Measurements from ENCODE around the gene ASPN. TPM values are rescaled to one million over a fixed set of nuclear protein-coding genes. Genes with fewer than 3 reads are reported as not detected.

Gene ASPN
- total and polyA plus RNA-seq, 2 donors (not counting 3 experiments of a cell fraction or from before 2014, with no cell fraction given): not detected

DNA sequence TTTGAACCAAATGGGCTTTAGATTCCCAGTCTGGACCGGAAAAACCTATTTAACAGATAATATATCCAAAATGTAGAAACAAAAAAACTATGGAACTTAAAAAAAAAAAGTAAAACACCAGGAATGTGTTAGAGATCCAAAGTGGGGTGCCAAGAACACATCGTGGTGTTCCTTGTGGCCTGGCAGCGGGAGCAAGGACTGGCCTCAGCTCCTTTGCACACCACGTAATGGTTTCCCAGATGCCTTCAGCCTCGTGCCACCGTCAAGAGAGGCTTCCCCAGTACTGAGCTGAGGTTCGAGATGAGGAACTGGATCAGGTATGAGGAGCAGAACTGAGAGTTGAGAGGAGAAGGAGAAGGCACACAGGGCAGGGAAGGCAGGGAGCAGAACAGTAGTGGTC is 3.5 kb downstream of the ASPN start:
- Histone ChIP-seq H3K27me3 (ENCODE audit: control insufficient read depth in 2 of 2, insufficient read depth in 2 of 2, low read length in 2 of 2) (no peaks in the 10 kb centered on the region), H3K9me1 (replicated peaks; ENCODE audit: control insufficient read depth, extremely low read depth, insufficient read depth, low read length) (no peaks in the 10 kb centered on the region), H3K9ac (replicated peaks; ENCODE audit: extremely low read depth, insufficient read depth, low read length) (no peak overlapping the region), H3K4me3 (replicated peaks in 1 of 3; ENCODE audit: insufficient read depth in 1 of 3, low read depth in 1 of 3, low read length in 3 of 3) (no peak overlapping the region), H3K4me2 (ENCODE audit: insufficient read depth, low read length) (no peak overlapping the region), H4K20me1 (replicated peaks; ENCODE audit: control insufficient read depth, extremely low read depth, insufficient read depth, low read length) (no peaks in the 10 kb centered on the region), H3K4me1 (ENCODE audit: control insufficient read depth, extremely low read depth, insufficient read depth, low read length) (peaks cover 18% of the 10 kb centered on the region), H3K79me2 (ENCODE audit: control insufficient read depth, insufficient read depth, low read length) (no peaks in the 10 kb centered on the region), H2AFZ (ENCODE audit: low read depth, low read length) (no peak overlapping the region), H3K9me3 (replicated peaks; ENCODE audit: control insufficient read depth, insufficient read depth, low read length) (no peaks in the 10 kb centered on the region), H3K27ac (ENCODE audit: insufficient read depth, low read depth, low read length) (no peak overlapping the region), H3K36me3 (ENCODE audit: control insufficient read depth in 2 of 2, extremely low read depth in 1 of 2, insufficient read depth in 2 of 2, low read length in 2 of 2) (no peaks in the 10 kb centered on the region)
- no peak for DNase-seq (ENCODE audit: low read depth, low spot score)
- intact Hi-C loops (cut with micrococcal nuclease): no loop called here
- dilution Hi-C loops (cut with MboI; ENCODE audit: extremely low pct_ligation_motif_present, low sequenced_read_pairs): no loop called here
- FAIRE-seq: no peak
- POLR2A ChIA-PET: no interaction called here
- BruUV-seq (replicated peaks): no TSS peak
- CTCF ChIA-PET: no interaction called here
- TF ChIP-seq MYC (IDR thresholded peaks at IDR 0.05; ENCODE audit: low read depth, low read length) (no peak), FOS (IDR thresholded peaks at IDR 0.05; ENCODE audit: borderline replicate concordance, insufficient read depth, low read length) (no peak), JUN (IDR thresholded peaks at IDR 0.05; ENCODE audit: borderline replicate concordance, insufficient read depth, insufficient read length, low read depth) (no peak), POLR2AphosphoS5 (IDR thresholded peaks at IDR 0.05; ENCODE audit: insufficient read depth, low read depth, low read length) (no peak), POLR2A (IDR thresholded peaks at IDR 0.05; ENCODE audit: low read depth, low read length) (no peak), EZH2 (IDR thresholded peaks at IDR 0.05; ENCODE audit: borderline replicate concordance, low read depth, low read length, severe bottlenecking) (no peak), GATA2 (IDR thresholded peaks at IDR 0.05; ENCODE audit: insufficient read depth, insufficient read length, low read depth, low read length) (no peak)
- TF ChIP-seq, protein P1, sequence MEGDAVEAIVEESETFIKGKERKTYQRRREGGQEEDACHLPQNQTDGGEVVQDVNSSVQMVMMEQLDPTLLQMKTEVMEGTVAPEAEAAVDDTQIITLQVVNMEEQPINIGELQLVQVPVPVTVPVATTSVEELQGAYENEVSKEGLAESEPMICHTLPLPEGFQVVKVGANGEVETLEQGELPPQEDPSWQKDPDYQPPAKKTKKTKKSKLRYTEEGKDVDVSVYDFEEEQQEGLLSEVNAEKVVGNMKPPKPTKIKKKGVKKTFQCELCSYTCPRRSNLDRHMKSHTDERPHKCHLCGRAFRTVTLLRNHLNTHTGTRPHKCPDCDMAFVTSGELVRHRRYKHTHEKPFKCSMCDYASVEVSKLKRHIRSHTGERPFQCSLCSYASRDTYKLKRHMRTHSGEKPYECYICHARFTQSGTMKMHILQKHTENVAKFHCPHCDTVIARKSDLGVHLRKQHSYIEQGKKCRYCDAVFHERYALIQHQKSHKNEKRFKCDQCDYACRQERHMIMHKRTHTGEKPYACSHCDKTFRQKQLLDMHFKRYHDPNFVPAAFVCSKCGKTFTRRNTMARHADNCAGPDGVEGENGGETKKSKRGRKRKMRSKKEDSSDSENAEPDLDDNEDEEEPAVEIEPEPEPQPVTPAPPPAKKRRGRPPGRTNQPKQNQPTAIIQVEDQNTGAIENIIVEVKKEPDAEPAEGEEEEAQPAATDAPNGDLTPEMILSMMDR (IDR thresholded peaks at IDR 0.05; ENCODE audit: extremely low read depth in 1 of 2, insufficient read depth in 1 of 2, low read depth in 1 of 2, low read length in 2 of 2): no peak
- TF ChIP-seq, protein P2, sequence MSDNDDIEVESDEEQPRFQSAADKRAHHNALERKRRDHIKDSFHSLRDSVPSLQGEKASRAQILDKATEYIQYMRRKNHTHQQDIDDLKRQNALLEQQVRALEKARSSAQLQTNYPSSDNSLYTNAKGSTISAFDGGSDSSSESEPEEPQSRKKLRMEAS (IDR thresholded peaks at IDR 0.05; ENCODE audit: insufficient read depth, insufficient read length): no peak

All from endothelial cell of umbilical vein (primary cell).